Panc1 (cell line): Measurements from ENCODE around the gene NTNG2.

Experiments used
- CTCF ChIP-seq: fragments of 450-650 bp; IDR thresholded peaks from 2 replicates; pipeline ENCODE4 v1.5.1; 2017; ENCODE audit warnings: mild to moderate bottlenecking
- POLR2AphosphoS5 ChIP-seq: IDR thresholded peaks from 2 replicates; pipeline ENCODE4 v1.6.1; 2012; ENCODE audit warnings: mild to moderate bottlenecking, low read depth, low read length, moderate library complexity
- REST ChIP-seq, 2 experiments: IDR thresholded peaks; 2 replicates each; pipeline ENCODE4 v1.6.1; 2011 to 2012; ENCODE audit warnings: low read depth in 2 of 2, control low read depth in 1 of 2, low read length in 1 of 2, mild to moderate bottlenecking in 1 of 2, moderate library complexity in 1 of 2; ENCODE audit not compliant: insufficient read depth in 1 of 2
- SIN3A ChIP-seq: IDR thresholded peaks from 2 replicates; pipeline ENCODE4 v1.6.1; 2012; ENCODE audit warnings: low read depth, mild to moderate bottlenecking, low read length, moderate library complexity, borderline replicate concordance; ENCODE audit not compliant: insufficient read depth
- TCF7L2 ChIP-seq: IDR thresholded peaks from 2 replicates; pipeline ENCODE4 v1.6.1; 2011; ENCODE audit warnings: mild to moderate bottlenecking, low read depth, low read length, inconsistent platforms

GRCh38 chr9:132268725-132269352 lies 107.0 kb downstream of the NTNG2 start:
- TF ChIP-seq REST (IDR thresholded peaks at IDR 0.05; ENCODE audit: insufficient read depth in 1 of 2, low read depth in 2 of 2, low read length in 1 of 2) (no peak), CTCF (peak; percentile 88), POLR2AphosphoS5 (no peak), TCF7L2 (no peak), SIN3A (no peak)
